WTC11 (cell line): Measurements from ENCODE around the gene FNDC3B. TPM values are rescaled to one million over a fixed set of nuclear protein-coding genes. Genes with fewer than 3 reads are reported as not detected.

ENCODE experiments used
- ATAC-seq: fragments of 200-7000 bp; cut with Tn5 transposase; 2 replicates; pipeline ENCODE4 v1.10.0; 2021; ENCODE audit warnings: mild to moderate bottlenecking, moderate library complexity
- CTCF ChIA-PET: fragments of 300-600 bp; sonication (Branson Sonifier 250); formaldehyde crosslinking; loops from one replicate; lab custom pipeline; 2021; ENCODE audit warnings: antibody characterized with exemption; lab: Charles Lee
- POLR2A ChIA-PET: fragments of 350-600 bp; sonication (Branson Sonifier 250); formaldehyde crosslinking; loops from one replicate; lab custom pipeline; 2021; ENCODE audit warnings: antibody characterized with exemption; lab: Charles Lee
- DNase-seq: peaks from one replicate; pipeline ENCODE4 v3.0.0; 2021; ENCODE audit warnings: low spot score
- H3K27ac Mint-ChIP-seq: 2 replicates; pipeline ENCODE4 v1.8.0; 2021; ENCODE audit warnings: mixed read lengths
- H3K27me3 Mint-ChIP-seq: 2 replicates; pipeline ENCODE4 v1.8.0; 2021; ENCODE audit warnings: low read depth, mild to moderate bottlenecking, moderate library complexity, mixed read lengths
- H3K36me3 Mint-ChIP-seq: 2 replicates; pipeline ENCODE4 v1.8.0; 2021; ENCODE audit warnings: mixed read lengths
- H3K4me1 Mint-ChIP-seq: 2 replicates; pipeline ENCODE4 v1.8.0; 2022; ENCODE audit warnings: mixed read lengths
- H3K4me3 Mint-ChIP-seq: 2 replicates; pipeline ENCODE4 v1.8.0; 2021; ENCODE audit warnings: mild to moderate bottlenecking, moderate library complexity, mixed read lengths
- H3K9me3 Mint-ChIP-seq: 2 replicates; pipeline ENCODE4 v1.8.0; 2021; ENCODE audit warnings: mixed read lengths
- CDX4 ChIP-seq: fragments of 250-450 bp; sonication (Bioruptor Pico); IDR thresholded peaks from 2 replicates; pipeline ENCODE4 v1.9.0; 2021; ENCODE audit warnings: moderate library complexity, mild to moderate bottlenecking, inconsistent platforms, borderline replicate concordance
- EMX1 ChIP-seq: fragments of 250-450 bp; sonication (Bioruptor Pico); IDR thresholded peaks from 2 replicates; pipeline ENCODE4 v1.8.0; 2021; ENCODE audit warnings: mild to moderate bottlenecking
- ESRRA ChIP-seq: sonication (generic); formaldehyde crosslinking; IDR thresholded peaks from 2 replicates; pipeline ENCODE4 v1.8.1; 2022; ENCODE audit warnings: mild to moderate bottlenecking, missing genetic modification reagents, borderline replicate concordance
- GRHL2 ChIP-seq: fragments of 250-450 bp; sonication (Bioruptor Pico); IDR thresholded peaks from 2 replicates; pipeline ENCODE4 v1.8.0; 2022; ENCODE audit warnings: mild to moderate bottlenecking, moderate library complexity; ENCODE audit not compliant: insufficient replicate concordance, severe bottlenecking
- GTF2I ChIP-seq: fragments of 250-450 bp; sonication (Bioruptor Pico); conservative IDR thresholded peaks from 2 replicates; pipeline ENCODE4 v1.4.0; 2021; ENCODE audit warnings: mild to moderate bottlenecking
- HMGA2 ChIP-seq: fragments of 250-450 bp; sonication (Bioruptor Pico); IDR thresholded peaks from 2 replicates; pipeline ENCODE4 v1.4.0; 2021; ENCODE audit warnings: mild to moderate bottlenecking, moderate library complexity
- IRF1 ChIP-seq: sonication (generic); formaldehyde crosslinking; IDR thresholded peaks from 2 replicates; pipeline ENCODE4 v1.8.0; 2023; ENCODE audit warnings: missing genetic modification reagents
- JUN ChIP-seq: sonication (generic); formaldehyde crosslinking; IDR thresholded peaks from 2 replicates; pipeline ENCODE4 v1.8.0; 2023; ENCODE audit warnings: mild to moderate bottlenecking, missing genetic modification reagents
- MLX ChIP-seq: sonication (generic); formaldehyde crosslinking; IDR thresholded peaks from 2 replicates; pipeline ENCODE4 v1.8.1; 2023; ENCODE audit warnings: mild to moderate bottlenecking, missing genetic modification reagents, moderate library complexity
- MXD4 ChIP-seq: fragments of 250-450 bp; sonication (Bioruptor Pico); IDR thresholded peaks from 2 replicates; pipeline ENCODE4 v1.8.0; 2021; ENCODE audit warnings: mild to moderate bottlenecking, moderate library complexity, borderline replicate concordance
- NFYB ChIP-seq: sonication (generic); formaldehyde crosslinking; conservative IDR thresholded peaks from 2 replicates; pipeline ENCODE4 v1.8.0; 2022; ENCODE audit warnings: low read depth, missing genetic modification reagents
- OVOL2 ChIP-seq: fragments of 250-450 bp; sonication (Bioruptor Pico); IDR thresholded peaks from 2 replicates; pipeline ENCODE4 v1.9.0; 2021; ENCODE audit warnings: mild to moderate bottlenecking, borderline replicate concordance
- PREB ChIP-seq: sonication (generic); formaldehyde crosslinking; IDR thresholded peaks from 2 replicates; pipeline ENCODE4 v1.8.1; 2022; ENCODE audit warnings: mild to moderate bottlenecking, missing genetic modification reagents, moderate library complexity, borderline replicate concordance
- SOX15 ChIP-seq: fragments of 250-450 bp; sonication (Bioruptor Pico); IDR thresholded peaks from 2 replicates; pipeline ENCODE4 v1.9.0; 2021; ENCODE audit warnings: mild to moderate bottlenecking
- STAT6 ChIP-seq: sonication (generic); formaldehyde crosslinking; conservative IDR thresholded peaks from 2 replicates; pipeline ENCODE4 v1.8.1; 2023; ENCODE audit warnings: mild to moderate bottlenecking, low read depth, missing genetic modification reagents, moderate library complexity
- TP53 ChIP-seq: sonication (generic); formaldehyde crosslinking; IDR thresholded peaks from 2 replicates; pipeline ENCODE4 v1.8.1; 2023; ENCODE audit warnings: mild to moderate bottlenecking, missing genetic modification reagents
- ZMAT4 ChIP-seq: fragments of 250-450 bp; sonication (Bioruptor Pico); IDR thresholded peaks from 2 replicates; pipeline ENCODE4 v1.9.0; 2021; ENCODE audit warnings: mild to moderate bottlenecking
- ZNF138 ChIP-seq: sonication (generic); formaldehyde crosslinking; conservative IDR thresholded peaks from 2 replicates; pipeline ENCODE4 v1.8.1; 2022; ENCODE audit warnings: mild to moderate bottlenecking, moderate library complexity, missing genetic modification reagents
- ZNF232 ChIP-seq: sonication (generic); formaldehyde crosslinking; IDR thresholded peaks from 2 replicates; pipeline ENCODE4 v1.8.0; 2022; ENCODE audit warnings: mild to moderate bottlenecking, missing genetic modification reagents
- ZNF317 ChIP-seq: sonication (generic); formaldehyde crosslinking; IDR thresholded peaks from 2 replicates; pipeline ENCODE4 v1.8.1; 2023; ENCODE audit warnings: low read depth, mild to moderate bottlenecking, moderate library complexity, missing genetic modification reagents, borderline replicate concordance
- ZNF396 ChIP-seq: fragments of 250-450 bp; sonication (Bioruptor Pico); IDR thresholded peaks from 2 replicates; pipeline ENCODE4 v1.8.0; 2021; ENCODE audit warnings: mild to moderate bottlenecking, moderate library complexity, borderline replicate concordance
- ZNF532 ChIP-seq: fragments of 250-450 bp; sonication (Bioruptor Pico); IDR thresholded peaks from 2 replicates; pipeline ENCODE4 v1.9.0; 2021; ENCODE audit warnings: mild to moderate bottlenecking, borderline replicate concordance
- total RNA-seq: library from RNA; stranded (reverse); gene quantifications from 3 replicates; pipeline ENCODE4 v1.2.3, GENCODE V29; 2021

Gene FNDC3B
- total RNA-seq, 1 experiment from 2014 or later = 42.8 TPM

GRCh38 chr3:172411478-172411947, 372.1 kb downstream of the FNDC3B start:
- Mint-ChIP-seq H3K4me1 (no peaks in the 10 kb centered on the region), H3K4me3 (no peak overlapping the region), H3K27me3 (no peaks in the 10 kb centered on the region), H3K27ac (no peak overlapping the region), H3K36me3 (no peaks in the 10 kb centered on the region)
- ChIA-PET CTCF (no interaction called here), POLR2A (no interaction called here)
- no peak for ATAC-seq
- TF ChIP-seq ESRRA (CRISPR knock-in tag) (no peak), ZNF396 (CRISPR knock-in tag) (no peak), TP53 (no peak), STAT6 (CRISPR knock-in tag) (no peak), EMX1 (CRISPR knock-in tag) (no peak), ZNF232 (CRISPR knock-in tag) (no peak)
- TF ChIP-seq, all 79 proteins: peak for 0
- no peak for DNase-seq
- no peaks in the 10 kb centered on the region for H3K9me3 Mint-ChIP-seq

- TF ChIP-seq JUN (CRISPR knock-in tag) (no peak), GTF2I (no peak), ZNF138 (no peak), NFYB (CRISPR knock-in tag) (no peak), PREB (CRISPR knock-in tag) (no peak)
- ATAC-seq (no peak), DNase-seq (no peak)
- Mint-ChIP-seq H3K27me3 (no peaks in the 10 kb centered on the region), H3K27ac (no peak overlapping the region), H3K4me3 (no peak overlapping the region), H3K9me3 (no peaks in the 10 kb centered on the region), H3K4me1 (no peaks in the 10 kb centered on the region), H3K36me3 (no peaks in the 10 kb centered on the region)
- CTCF ChIA-PET = interaction anchor here (1.1 kb wide), 1 partner anchor 83 kb away, joined by 3 read pairs; no protein-coding TSS in a partner anchor
- POLR2A ChIA-PET = no interaction called here
Observed at GRCh38 chr3:172415323-172415722, 375.9 kb downstream of the FNDC3B start.

- Mint-ChIP-seq H3K9me3 (peaks cover 24% of the 10 kb centered on the region), H3K36me3 (peaks cover 13% of the 10 kb centered on the region), H3K27me3 (peaks cover 3% of the 10 kb centered on the region; the same call in 1 of the 2 replicates), H3K4me1 (no peaks in the 10 kb centered on the region), H3K27ac (no peak overlapping the region), H3K4me3 (no peak overlapping the region)
- DNase-seq (no peak), ATAC-seq (no peak)
- ChIA-PET POLR2A (no interaction called here), CTCF (no interaction called here)
- TF ChIP-seq GRHL2 (CRISPR knock-in tag) = no peak
- no peak for TF ChIP-seq CDX4
- TF ChIP-seq MXD4 (CRISPR knock-in tag) = no peak
- TF ChIP-seq ZNF317 (CRISPR knock-in tag) = no peak
- no peak for TF ChIP-seq ZNF532 (CRISPR knock-in tag)
- no peak for TF ChIP-seq IRF1
- no peak for TF ChIP-seq HMGA2 (CRISPR knock-in tag)
- no peak for TF ChIP-seq OVOL2 (CRISPR knock-in tag)
- no peak for TF ChIP-seq MLX (CRISPR knock-in tag)
- TF ChIP-seq ZMAT4 (CRISPR knock-in tag) = no peak
- TF ChIP-seq SOX15 (CRISPR knock-in tag) = no peak
- TF ChIP-seq TP53 = no peak
- TF ChIP-seq JUN (CRISPR knock-in tag) = no peak
Observed at GRCh38 chr3:172437713-172438112, 398.3 kb downstream of the FNDC3B start.
